GM19193 (cell line): ENCODE measurements around the gene SPHK2.

Experiments used
- POLR2A ChIP-seq: IDR thresholded peaks from 4 replicates; pipeline ENCODE4 v1.6.1; 2011; ENCODE audit not compliant: insufficient read depth, insufficient read length; ENCODE audit errors: extremely low read depth

The SPHK2 gene

GRCh38 chr19:48637948-48638830, 18.9 kb downstream of the SPHK2 start:
- peak; percentile 51 for TF ChIP-seq POLR2A

DNA sequence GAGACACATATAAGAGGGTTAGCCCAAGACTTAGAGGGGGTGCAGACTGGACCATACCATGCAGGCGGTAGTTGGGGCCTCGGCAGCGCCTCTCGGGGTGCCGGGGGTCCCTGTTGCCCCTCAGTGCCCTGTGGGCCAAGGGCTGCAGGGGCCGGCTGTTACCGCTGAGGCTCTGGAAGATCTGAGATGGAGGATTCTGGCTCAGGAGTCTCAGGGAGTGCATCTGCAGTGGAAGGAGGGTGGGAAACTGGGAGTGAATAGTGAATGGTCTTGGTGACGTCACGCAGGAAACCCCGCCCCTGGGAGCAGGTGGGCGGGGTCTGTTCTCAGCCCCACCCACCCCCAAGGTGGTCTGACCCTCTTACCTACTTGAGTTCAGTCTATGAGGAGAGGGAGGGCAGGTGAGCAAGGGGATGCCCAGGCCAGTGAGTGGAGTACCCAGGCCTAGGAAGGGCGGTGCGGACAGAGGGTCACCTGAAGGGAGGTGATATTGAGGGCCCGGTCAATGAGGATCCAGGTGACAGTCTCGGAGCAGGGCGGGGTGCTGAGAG, 19.6 kb downstream of the SPHK2 start:
- TF ChIP-seq POLR2A: no peak

GRCh38 chr19:48639483-48640375, 20.4 kb downstream of the SPHK2 start:
- TF ChIP-seq POLR2A: no peak

GRCh38 chr19:48641850-48642249, 22.5 kb downstream of the SPHK2 start:
- TF ChIP-seq POLR2A: no peak

- TF ChIP-seq POLR2A: no peak
Measured at GRCh38 chr19:48642862-48643261, 23.6 kb downstream of the SPHK2 start.

DNA sequence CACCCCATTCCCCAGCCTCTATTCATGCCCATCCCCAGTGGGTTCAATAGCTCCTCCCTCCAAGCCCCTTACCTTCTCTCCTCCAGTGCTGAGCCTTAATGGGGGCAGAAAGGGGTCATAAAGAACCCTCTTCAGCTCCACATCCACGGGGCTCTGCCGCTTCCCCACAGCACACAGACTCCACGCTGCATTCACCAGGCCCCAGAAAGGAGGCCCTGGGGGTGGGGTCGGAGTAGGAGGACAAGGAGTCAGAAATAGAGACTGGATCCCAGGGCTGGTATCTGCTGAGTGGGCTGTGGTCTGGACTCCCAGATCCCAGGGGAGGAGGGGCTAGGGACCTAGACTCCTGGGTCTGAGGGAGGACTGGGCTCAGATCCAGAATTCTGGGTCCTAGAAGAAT, 25.0 kb downstream of the SPHK2 start:
- no peak for TF ChIP-seq POLR2A

DNA sequence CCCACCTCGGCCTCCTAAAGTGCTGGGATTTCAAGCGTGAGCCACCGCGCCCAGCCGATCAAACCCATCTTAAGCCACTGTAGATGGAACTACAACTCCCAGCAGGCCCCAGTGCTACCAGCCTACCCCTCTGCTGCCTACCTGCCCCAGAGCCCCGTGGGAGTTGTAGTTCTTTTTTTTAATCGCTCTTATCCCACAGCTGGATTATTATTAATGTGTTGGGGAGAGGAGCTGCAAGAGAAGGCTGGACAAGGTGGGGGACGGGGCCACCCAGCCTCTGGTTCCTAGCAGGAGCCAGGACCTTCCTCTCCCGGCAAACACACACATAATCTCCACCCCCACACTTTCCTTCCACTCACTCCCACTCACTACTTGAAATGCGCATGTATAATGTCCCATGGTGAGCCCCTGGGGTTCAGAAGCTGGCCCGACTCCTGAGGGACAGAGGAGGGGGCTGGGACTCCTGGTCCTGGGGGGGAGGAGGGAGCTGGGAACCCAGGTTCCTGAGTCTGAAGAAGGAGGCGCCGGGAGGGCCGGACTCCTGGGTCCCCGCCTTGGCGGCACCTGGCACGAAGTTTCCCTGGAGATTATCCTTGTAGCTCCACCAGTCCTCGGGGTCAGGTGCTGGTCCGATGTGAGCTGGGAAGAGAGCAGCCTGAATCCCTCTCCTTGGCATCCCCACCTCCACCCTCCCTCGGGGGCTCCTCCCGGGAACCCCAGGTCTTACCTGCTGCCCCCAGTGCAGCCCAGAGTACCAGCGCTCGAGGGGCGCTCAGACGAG, 25.7 kb downstream of the SPHK2 start:
- no peak for TF ChIP-seq POLR2A

- TF ChIP-seq POLR2A: no peak
Measured at GRCh38 chr19:48645620-48646000, 26.3 kb downstream of the SPHK2 start.

DNA sequence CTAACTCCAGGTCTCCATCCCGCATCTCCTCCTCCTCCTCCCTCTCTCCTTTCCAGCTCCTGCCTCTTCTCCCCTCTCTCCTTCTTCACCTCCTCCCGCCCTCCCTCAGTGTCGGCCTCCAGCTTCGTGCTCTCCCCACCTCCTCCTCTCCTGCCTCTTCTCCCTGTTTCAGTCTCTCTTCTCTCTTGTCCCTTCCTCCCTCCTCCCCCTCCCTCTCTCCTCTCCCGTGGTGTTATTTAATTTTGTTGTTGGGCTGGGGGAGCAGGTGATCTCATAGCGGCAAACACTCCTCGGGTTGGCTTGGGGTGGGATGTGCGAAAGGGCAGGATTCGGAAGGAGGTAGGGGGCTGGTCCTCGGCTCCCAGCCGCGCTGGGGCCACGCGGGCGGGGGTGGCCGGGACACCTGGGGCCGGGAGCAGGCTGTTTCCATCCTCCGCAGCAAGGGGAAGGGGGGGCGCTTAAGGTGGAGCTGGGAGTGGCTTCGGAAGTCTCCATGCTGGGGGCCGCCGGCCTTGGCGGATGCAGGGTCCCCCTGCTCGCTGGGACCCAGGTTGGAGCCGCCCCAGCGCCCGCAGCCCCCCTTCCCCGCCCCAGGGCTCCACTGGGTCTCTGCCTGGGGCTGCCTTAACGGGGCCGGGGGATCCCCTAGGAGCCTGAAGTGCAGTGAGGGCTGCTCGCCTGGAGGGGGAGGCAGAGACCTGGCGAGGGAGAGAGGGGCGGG, 26.9 kb downstream of the SPHK2 start, which contains the start of gene CA11:
Gene CA11 (minus strand): TSS at position 187 of the 721 bp plus-strand sequence. CDS start 555 bp downstream, outside the sequence.
- peak; percentile 28 for TF ChIP-seq POLR2A

GRCh38 chr19:48646722-48647216, 27.5 kb downstream of the SPHK2 start:
- no peak for TF ChIP-seq POLR2A

GRCh38 chr19:48648134-48648533, 28.8 kb downstream of the SPHK2 start:
- TF ChIP-seq POLR2A: no peak

DNA sequence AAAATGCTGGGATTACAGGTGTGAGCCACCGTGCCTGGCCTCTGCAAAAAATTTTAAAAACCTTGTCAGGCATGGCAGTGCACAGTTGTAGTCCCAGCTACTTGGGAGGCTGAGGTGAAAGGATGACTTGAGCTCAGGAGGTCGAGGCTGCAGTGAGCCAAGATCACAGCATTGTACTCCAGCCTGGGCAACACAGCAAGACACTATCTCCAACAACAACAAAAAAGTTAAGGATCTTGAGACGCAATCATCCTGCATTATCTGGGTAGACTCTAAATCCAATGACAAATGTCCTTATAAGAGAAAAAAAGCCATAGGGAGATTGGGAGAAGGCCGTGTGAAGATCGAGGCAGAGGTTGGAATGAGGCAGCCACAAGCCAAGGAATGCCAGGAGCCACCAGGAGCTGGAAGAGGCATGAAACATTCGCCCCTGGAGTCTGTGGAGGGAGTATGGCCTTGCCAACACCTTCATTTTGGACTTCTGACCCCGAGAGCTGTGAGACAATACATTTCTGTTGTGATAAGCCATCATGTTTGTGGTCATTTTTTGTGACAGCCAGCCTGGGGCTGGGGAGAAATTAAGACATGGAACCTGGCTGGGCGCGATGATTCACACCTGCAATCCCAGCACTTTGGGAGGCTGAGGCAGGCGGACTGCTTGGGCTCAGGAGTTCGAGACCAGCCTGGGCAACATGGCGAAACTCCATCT, 31.8 kb downstream of the SPHK2 start:
- TF ChIP-seq POLR2A: no peak

- no peak for TF ChIP-seq POLR2A
Measured at GRCh38 chr19:48651683-48652048, 32.4 kb downstream of the SPHK2 start.
